CD14-positive monocyte (primary cell): ENCODE measurements around the gene EFNA1. TPM values are rescaled to one million over a fixed set of nuclear protein-coding genes. Genes with fewer than 3 reads are reported as not detected.

Experiments used
- DNase-seq, 3 donors: peaks; one replicate each; pipeline ENCODE4 v3.0.0-alpha.2; 2011 to 2022
- H2AFZ ChIP-seq: 2 replicates; pipeline ENCODE4 v1.6.0; 2012; ENCODE audit warnings: mild to moderate bottlenecking, low read depth, low read length, inconsistent platforms; ENCODE audit not compliant: insufficient read depth, poor library complexity, severe bottlenecking
- H3K27ac ChIP-seq, 2 donors: 1 replicate in 1 of 2; 2 replicates in 1 of 2; pipeline ENCODE4 v1.5.1; 2012 to 2013; ENCODE audit warnings: low read length in 2 of 2, control low read depth in 1 of 2, inconsistent platforms in 1 of 2, low read depth in 1 of 2, mild to moderate bottlenecking in 1 of 2
- H3K27me3 ChIP-seq, 2 donors: one replicate each; pipeline versions ENCODE4 v1.6.0 to v1.6.1; 2011 to 2013; ENCODE audit warnings: low read length in 2 of 2; ENCODE audit not compliant: control insufficient read depth in 2 of 2, insufficient read depth in 2 of 2
- H3K36me3 ChIP-seq, 2 donors: replicated peaks in 1 of 2; 1 replicate in 1 of 2; 2 replicates in 1 of 2; pipeline versions ENCODE4 v1.5.1 to v1.6.1; 2012 to 2013; ENCODE audit warnings: low read length in 2 of 2, control low read depth in 1 of 2, inconsistent platforms in 1 of 2, mild to moderate bottlenecking in 1 of 2; ENCODE audit not compliant: insufficient read depth in 2 of 2, control insufficient read depth in 1 of 2
- H3K4me1 ChIP-seq, 2 donors: 1 replicate in 1 of 2; 2 replicates in 1 of 2; pipeline versions ENCODE4 v1.5.1 to v1.6.1; 2012 to 2013; ENCODE audit warnings: low read length in 2 of 2, control low read depth in 1 of 2, inconsistent platforms in 1 of 2, mild to moderate bottlenecking in 1 of 2, moderate library complexity in 1 of 2; ENCODE audit not compliant: insufficient read depth in 2 of 2, control insufficient read depth in 1 of 2
- H3K4me2 ChIP-seq: replicated peaks from 2 replicates; pipeline ENCODE3; 2012; ENCODE audit warnings: low read length, moderate library complexity, mild to moderate bottlenecking; ENCODE audit not compliant: poor library complexity, severe bottlenecking; ENCODE audit errors: extremely low read depth
- H3K4me3 ChIP-seq, 3 experiments: fragments of 200-600 bp in 1 of 3; sonication (generic) in 1 of 3; replicated peaks in 1 of 3; 1 replicate in 2 of 3; 2 replicates in 1 of 3; pipeline ENCODE4 v1.5.1; 2011 to 2013; ENCODE audit warnings: low read length in 3 of 3, mild to moderate bottlenecking in 3 of 3, control low read depth in 2 of 3, low read depth in 2 of 3, inconsistent platforms in 1 of 3, moderate library complexity in 1 of 3
- H3K79me2 ChIP-seq: 2 replicates; pipeline ENCODE4 v1.6.0; 2012; ENCODE audit warnings: mild to moderate bottlenecking, control low read depth, inconsistent platforms, low read length, moderate library complexity; ENCODE audit not compliant: insufficient read depth
- H3K9ac ChIP-seq: 2 replicates; pipeline ENCODE4 v1.6.0; 2017; ENCODE audit warnings: low read length, mild to moderate bottlenecking; ENCODE audit not compliant: insufficient read depth, poor library complexity, severe bottlenecking
- H3K9me3 ChIP-seq, 2 donors: replicated peaks in 1 of 2; 1 replicate in 1 of 2; 2 replicates in 1 of 2; pipeline versions ENCODE4 v1.5.1 to v1.6.1; 2012 to 2013; ENCODE audit warnings: low read length in 2 of 2, control low read depth in 1 of 2; ENCODE audit not compliant: control insufficient read depth in 1 of 2, insufficient read depth in 1 of 2
- H4K20me1 ChIP-seq: 2 replicates; pipeline ENCODE4 v1.6.0; 2012; ENCODE audit warnings: mild to moderate bottlenecking, low read length, control low read depth, moderate library complexity; ENCODE audit not compliant: insufficient read depth
- H3K27ac Mint-ChIP-seq, 7 donors: one replicate each; pipeline ENCODE4 v1.8.0; 2020; ENCODE audit warnings: mild to moderate bottlenecking in 7 of 7, mixed read lengths in 7 of 7, moderate library complexity in 6 of 7, inconsistent platforms in 2 of 7
- H3K27me3 Mint-ChIP-seq, 3 donors: one replicate each; pipeline ENCODE4 v1.8.0; 2021 to 2022; ENCODE audit warnings: low read depth in 3 of 3, mild to moderate bottlenecking in 3 of 3, mixed read lengths in 3 of 3, moderate library complexity in 3 of 3, inconsistent platforms in 1 of 3
- H3K36me3 Mint-ChIP-seq, 2 donors: one replicate each; pipeline ENCODE4 v1.8.0; 2020; ENCODE audit warnings: mixed read lengths in 2 of 2, inconsistent platforms in 1 of 2, mild to moderate bottlenecking in 1 of 2
- H3K4me1 Mint-ChIP-seq: one replicate; pipeline ENCODE4 v1.8.0; 2020; ENCODE audit warnings: mild to moderate bottlenecking, mixed read lengths
- H3K4me3 Mint-ChIP-seq, 2 donors: one replicate each; pipeline ENCODE4 v1.8.0; 2020; ENCODE audit warnings: mild to moderate bottlenecking in 2 of 2, mixed read lengths in 2 of 2, moderate library complexity in 1 of 2
- H3K9me3 Mint-ChIP-seq, 7 donors: one replicate each; pipeline ENCODE4 v1.8.0; 2020 to 2022; ENCODE audit warnings: mixed read lengths in 7 of 7, mild to moderate bottlenecking in 6 of 7, moderate library complexity in 6 of 7, inconsistent platforms in 2 of 7
- WGBS: methylation state at CpG from one replicate; pipeline ENCODE4 v1.1.5; 2013; ENCODE audit warnings: missing lambda C conversion rate; ENCODE audit not compliant: insufficient coverage; 5-methylcytosine and 5-hydroxymethylcytosine counted together
- intact Hi-C, 2 donors: fragments of 100-400 bp; cut with micrococcal nuclease; formaldehyde crosslinking; loops; one replicate each; pipeline versions ENCODE4 v1.15.0 to v1.15.1; 2023
- polyA plus RNA-seq, 3 donors: library from polyadenylated mRNA; depleted of rRNA in 1 of 3; unstranded in 2 of 3; stranded (reverse) in 1 of 3; fragments of 300-500 nt in 2 of 3; fragments of >200 nt in 1 of 3; fragmentation: Illumina TruSeq in 2 of 3; gene quantifications; 1 replicate in 2 of 3; 2 replicates in 1 of 3; pipeline ENCODE4 v1.2.3, GENCODE V29; 2012 to 2021
- TF ChIP-seq, protein P1 (sequence below): fragments of 200-600 bp; IDR thresholded peaks from one replicate; pipeline ENCODE4 v1.8.0; 2022; ENCODE audit warnings: antibody characterized with exemption, mild to moderate bottlenecking

EFNA1 gene
- polyA plus RNA-seq, 3 donors = 1.2 TPM; not detected in 2

DNA sequence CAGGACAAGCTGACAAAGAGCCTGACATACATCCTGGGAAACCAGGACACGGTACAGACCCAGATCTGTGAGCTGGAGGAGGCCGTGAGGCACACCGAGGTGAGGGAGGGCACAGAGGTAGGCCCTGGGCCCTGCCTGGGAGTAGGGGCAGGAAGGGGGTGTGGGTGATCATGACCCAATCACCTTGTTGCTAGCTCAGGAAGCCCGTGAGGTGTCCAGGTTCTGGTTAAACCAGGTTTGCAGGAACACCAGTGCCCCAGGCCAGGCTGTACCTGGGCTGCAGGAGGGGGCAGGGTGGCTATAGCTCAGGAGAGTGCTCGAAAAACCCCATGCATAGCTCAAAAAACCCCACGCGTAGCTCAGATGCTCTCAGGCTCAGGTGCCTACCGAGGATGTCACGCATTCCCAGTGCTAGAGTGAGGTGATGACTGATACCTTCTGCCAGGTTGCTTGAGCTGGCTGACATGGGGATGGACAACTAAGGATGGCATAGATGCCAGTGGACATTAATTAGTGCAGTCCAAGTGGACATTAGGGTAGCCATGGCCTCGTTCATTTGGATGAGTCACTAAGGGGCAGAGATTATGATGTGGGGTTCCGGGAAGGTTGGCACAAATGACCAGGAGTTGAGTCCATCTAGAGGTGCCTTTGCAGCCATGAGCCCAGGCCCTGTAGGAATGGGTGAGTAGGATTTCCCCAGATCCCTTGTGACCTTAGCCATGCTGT is 49.7 kb downstream of the EFNA1 start:
- H3K27ac ChIP-seq = no peak overlapping the region
- H3K36me3 Mint-ChIP-seq = no peaks in the 10 kb centered on the region
- peaks cover 9% of the 10 kb centered on the region for H3K79me2 ChIP-seq
- 92% methylated on average over 11 of the region's 11 CpGs for WGBS
- H3K4me1 Mint-ChIP-seq = peaks cover 44% of the 10 kb centered on the region
- peaks cover 4 to 23% (median 23%) of the 10 kb centered on the region in 3 donors for H3K27me3 Mint-ChIP-seq
- no peak overlapping the region for H3K4me3 Mint-ChIP-seq
- H3K4me3 ChIP-seq = no peak overlapping the region
- no peaks in the 10 kb centered on the region for H4K20me1 ChIP-seq
- H3K9ac ChIP-seq = no peak overlapping the region
- no peak overlapping the region for H3K4me2 ChIP-seq
- intact Hi-C loops = no loop called here
- TF ChIP-seq, protein P1, sequence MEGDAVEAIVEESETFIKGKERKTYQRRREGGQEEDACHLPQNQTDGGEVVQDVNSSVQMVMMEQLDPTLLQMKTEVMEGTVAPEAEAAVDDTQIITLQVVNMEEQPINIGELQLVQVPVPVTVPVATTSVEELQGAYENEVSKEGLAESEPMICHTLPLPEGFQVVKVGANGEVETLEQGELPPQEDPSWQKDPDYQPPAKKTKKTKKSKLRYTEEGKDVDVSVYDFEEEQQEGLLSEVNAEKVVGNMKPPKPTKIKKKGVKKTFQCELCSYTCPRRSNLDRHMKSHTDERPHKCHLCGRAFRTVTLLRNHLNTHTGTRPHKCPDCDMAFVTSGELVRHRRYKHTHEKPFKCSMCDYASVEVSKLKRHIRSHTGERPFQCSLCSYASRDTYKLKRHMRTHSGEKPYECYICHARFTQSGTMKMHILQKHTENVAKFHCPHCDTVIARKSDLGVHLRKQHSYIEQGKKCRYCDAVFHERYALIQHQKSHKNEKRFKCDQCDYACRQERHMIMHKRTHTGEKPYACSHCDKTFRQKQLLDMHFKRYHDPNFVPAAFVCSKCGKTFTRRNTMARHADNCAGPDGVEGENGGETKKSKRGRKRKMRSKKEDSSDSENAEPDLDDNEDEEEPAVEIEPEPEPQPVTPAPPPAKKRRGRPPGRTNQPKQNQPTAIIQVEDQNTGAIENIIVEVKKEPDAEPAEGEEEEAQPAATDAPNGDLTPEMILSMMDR = no peak
- H3K36me3 ChIP-seq = no peaks in the 10 kb centered on the region
- H3K27ac Mint-ChIP-seq = peak overlapping the region in 2 of 7 donors; percentile 54 to 75
- DNase-seq = no peak
- no peaks in the 10 kb centered on the region for H3K27me3 ChIP-seq
- no peak overlapping the region for H2AFZ ChIP-seq
- no peaks in the 10 kb centered on the region for H3K9me3 ChIP-seq
- peaks cover 37 to 45% of the 10 kb centered on the region in 2 donors for H3K4me1 ChIP-seq
- H3K9me3 Mint-ChIP-seq = no peaks in the 10 kb centered on the region

DNA sequence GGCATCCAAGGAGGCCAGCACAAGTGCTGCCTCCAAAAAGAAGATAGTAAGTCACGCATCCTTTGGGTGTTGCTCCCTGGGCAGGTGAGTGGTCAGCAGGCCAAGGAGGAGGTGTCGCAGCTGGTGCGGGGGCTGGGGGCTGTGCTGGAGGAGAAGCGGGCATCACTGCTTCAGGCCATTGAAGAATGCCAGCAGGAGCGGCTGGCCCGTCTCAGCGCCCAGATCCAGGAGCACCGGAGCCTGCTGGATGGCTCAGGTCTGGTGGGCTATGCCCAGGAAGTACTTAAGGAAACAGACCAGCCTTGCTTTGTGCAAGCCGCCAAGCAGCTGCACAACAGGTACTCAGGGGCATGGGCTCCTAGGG is 50.2 kb downstream of the EFNA1 start:
- H3K27ac Mint-ChIP-seq = no peak overlapping the region
- peak overlapping the region in 1 of 2 donors; percentile 30 for H3K4me3 Mint-ChIP-seq
- Histone ChIP-seq H3K27ac (no peak overlapping the region), H3K9ac (no peak overlapping the region), H3K4me1 (peaks cover 34 to 40% of the 10 kb centered on the region in 2 donors), H3K36me3 (no peaks in the 10 kb centered on the region), H3K79me2 (peaks cover 4% of the 10 kb centered on the region), H3K4me2 (no peak overlapping the region), H3K9me3 (no peaks in the 10 kb centered on the region), H4K20me1 (no peaks in the 10 kb centered on the region), H3K4me3 (no peak overlapping the region), H2AFZ (no peak overlapping the region), H3K27me3 (no peaks in the 10 kb centered on the region)
- no peaks in the 10 kb centered on the region for H3K36me3 Mint-ChIP-seq
- intact Hi-C loops = no loop called here
- TF ChIP-seq, protein P1 = no peak
- H3K27me3 Mint-ChIP-seq = peaks cover 4 to 24% (median 23%) of the 10 kb centered on the region in 3 donors
- WGBS = 98% methylated on average over 9 of the region's 9 CpGs
- no peak for DNase-seq
- H3K4me1 Mint-ChIP-seq = peaks cover 41% of the 10 kb centered on the region
- no peaks in the 10 kb centered on the region for H3K9me3 Mint-ChIP-seq
